GM10266 (cell line): Measurements from ENCODE around the gene MEOX1.
"Not testable (repeated sequence)": the region's sequence is repeated elsewhere in the genome, so short reads cannot be mapped to it uniquely, and the experiment has no call there.

Experiments used
- DNase-seq: peaks from one replicate; pipeline ENCODE4 v3.0.0; 2012; ENCODE audit errors: extremely low spot score
- TF ChIP-seq, protein P1 (sequence below): IDR thresholded peaks from 2 replicates; pipeline ENCODE4 v1.5.1; 2012; ENCODE audit warnings: mild to moderate bottlenecking, low read depth; ENCODE audit not compliant: control insufficient read depth, insufficient read depth; ENCODE audit errors: missing control alignments

Gene MEOX1

DNA sequence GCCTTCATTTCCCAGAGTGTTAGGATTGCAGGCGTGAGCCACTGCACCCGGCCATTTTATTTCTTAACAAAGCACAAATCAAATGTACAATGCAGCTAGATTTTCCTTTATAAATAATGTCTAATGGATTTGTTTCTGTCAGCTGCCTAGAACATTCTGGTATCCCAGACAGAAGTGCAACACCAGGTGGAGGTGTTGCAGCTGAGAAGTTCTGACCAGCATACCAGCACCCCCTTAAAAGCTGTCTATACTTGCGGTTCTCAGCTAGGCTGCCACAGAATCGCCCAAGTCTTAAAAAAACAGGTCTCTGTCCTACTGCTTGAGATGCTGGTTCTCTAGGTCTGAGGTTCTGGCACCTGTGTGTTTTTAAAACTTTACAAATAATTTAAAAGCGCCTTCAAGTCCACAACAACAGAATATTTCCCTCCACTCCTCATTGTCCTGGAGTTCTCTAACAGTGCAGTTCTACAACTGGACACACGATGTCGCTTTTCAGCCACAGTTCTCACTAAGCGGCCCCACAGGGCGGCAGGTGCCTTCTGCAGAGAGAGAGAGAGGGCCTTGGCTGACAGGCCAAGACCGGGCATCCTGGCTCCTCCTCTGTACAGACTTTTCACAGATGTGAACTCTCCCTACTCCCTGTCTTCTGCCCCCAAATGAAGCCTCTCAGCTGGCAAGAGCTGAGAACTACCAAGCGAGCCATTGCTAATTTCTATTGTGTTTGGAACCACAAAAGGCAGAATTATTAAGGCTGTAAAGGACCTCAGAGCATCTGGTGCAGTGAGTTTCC is 32.6 kb upstream of the MEOX1 start:
- peak; percentile 75 for DNase-seq
- TF ChIP-seq, protein P1, sequence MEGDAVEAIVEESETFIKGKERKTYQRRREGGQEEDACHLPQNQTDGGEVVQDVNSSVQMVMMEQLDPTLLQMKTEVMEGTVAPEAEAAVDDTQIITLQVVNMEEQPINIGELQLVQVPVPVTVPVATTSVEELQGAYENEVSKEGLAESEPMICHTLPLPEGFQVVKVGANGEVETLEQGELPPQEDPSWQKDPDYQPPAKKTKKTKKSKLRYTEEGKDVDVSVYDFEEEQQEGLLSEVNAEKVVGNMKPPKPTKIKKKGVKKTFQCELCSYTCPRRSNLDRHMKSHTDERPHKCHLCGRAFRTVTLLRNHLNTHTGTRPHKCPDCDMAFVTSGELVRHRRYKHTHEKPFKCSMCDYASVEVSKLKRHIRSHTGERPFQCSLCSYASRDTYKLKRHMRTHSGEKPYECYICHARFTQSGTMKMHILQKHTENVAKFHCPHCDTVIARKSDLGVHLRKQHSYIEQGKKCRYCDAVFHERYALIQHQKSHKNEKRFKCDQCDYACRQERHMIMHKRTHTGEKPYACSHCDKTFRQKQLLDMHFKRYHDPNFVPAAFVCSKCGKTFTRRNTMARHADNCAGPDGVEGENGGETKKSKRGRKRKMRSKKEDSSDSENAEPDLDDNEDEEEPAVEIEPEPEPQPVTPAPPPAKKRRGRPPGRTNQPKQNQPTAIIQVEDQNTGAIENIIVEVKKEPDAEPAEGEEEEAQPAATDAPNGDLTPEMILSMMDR = peak; percentile 93

GRCh38 chr17:43691317-43691693 is 29.6 kb upstream of the MEOX1 start:
- TF ChIP-seq, protein P1 = no peak

DNA sequence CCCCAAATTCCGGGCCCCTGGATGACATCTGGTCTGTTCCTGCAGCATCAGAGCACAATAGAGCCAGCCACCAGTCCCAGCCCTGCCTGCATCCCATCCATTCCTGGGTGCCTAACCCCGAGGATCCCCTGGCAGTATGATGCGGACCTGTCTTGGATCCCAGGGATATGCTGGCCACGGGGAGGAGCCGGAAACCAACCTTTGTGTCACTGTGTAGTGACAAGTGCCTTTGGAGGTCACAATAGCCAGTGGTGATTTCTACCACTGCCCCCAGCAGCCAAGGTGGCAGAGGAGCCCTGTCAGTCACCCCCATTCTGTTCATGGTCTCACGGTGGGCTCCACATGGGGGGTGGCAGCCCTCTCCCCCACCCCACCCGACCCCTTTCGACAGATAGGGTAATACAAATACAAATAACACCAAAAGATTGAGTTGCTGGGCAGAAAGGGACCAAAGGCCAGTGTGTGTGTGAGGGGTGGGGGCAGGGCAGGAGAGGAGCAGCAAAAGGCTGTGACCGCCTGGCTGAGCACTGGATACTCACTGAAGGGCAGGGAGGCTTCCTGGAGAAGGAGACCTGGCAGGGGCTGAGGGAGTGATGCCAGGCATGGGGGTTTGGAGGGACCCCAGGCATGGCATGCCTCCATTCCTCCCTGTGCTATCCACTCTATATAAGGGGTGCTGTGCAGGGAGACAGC is 29.0 kb upstream of the MEOX1 start:
- TF ChIP-seq, protein P1 = no peak
- no peak for DNase-seq

More at GRCh38 chr17:43691317-43691693, 29.6 kb upstream of the MEOX1 start:
- no peak for DNase-seq

GRCh38 chr17:43689814-43690213 is 28.1 kb upstream of the MEOX1 start:
- no peak for DNase-seq

DNA sequence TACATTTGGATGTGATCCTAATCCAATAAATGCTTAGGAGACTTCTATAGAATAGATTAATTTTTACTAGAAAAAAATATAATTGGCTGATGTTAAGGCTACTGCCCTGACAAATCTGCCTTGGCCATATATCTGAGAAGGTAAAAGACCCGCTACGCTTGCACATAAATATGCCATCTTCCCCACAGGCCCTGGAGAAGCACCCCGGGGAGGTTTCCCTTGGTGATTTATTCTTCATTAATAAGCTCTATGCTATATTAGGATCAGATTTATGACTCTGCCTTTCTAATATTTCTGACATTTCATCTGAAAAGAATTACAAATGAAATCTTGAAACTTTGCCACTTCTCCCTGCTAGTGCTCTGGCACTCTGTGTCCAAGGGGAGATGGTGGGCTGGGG is 27.4 kb upstream of the MEOX1 start:
- TF ChIP-seq, protein P1 = no peak

More at GRCh38 chr17:43689814-43690213, 28.1 kb upstream of the MEOX1 start:
- TF ChIP-seq, protein P1 = no peak

DNA sequence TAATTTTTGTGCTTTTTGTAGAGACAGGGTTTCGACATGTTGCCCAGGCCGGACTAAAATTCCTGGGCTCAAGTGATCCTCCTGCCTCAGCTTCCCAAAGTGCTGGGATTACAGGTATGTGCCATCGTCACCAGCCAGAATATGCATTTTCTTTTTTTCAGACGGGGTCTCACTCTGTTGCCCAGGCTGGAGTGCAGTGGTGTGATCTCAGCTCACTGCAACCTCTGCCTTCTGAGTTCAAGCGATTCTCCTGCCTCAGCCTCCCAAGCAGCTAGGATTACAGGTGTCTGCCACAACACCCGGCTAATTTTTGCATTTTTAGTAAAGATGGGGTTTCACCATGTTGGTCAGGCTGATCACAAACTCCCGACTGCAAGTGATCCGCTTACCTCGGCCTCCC is 25.2 kb upstream of the MEOX1 start:
- DNase-seq = not testable (repeated sequence)

More for the DNA sequence above, 27.4 kb upstream of the MEOX1 start:
- no peak for DNase-seq

DNA sequence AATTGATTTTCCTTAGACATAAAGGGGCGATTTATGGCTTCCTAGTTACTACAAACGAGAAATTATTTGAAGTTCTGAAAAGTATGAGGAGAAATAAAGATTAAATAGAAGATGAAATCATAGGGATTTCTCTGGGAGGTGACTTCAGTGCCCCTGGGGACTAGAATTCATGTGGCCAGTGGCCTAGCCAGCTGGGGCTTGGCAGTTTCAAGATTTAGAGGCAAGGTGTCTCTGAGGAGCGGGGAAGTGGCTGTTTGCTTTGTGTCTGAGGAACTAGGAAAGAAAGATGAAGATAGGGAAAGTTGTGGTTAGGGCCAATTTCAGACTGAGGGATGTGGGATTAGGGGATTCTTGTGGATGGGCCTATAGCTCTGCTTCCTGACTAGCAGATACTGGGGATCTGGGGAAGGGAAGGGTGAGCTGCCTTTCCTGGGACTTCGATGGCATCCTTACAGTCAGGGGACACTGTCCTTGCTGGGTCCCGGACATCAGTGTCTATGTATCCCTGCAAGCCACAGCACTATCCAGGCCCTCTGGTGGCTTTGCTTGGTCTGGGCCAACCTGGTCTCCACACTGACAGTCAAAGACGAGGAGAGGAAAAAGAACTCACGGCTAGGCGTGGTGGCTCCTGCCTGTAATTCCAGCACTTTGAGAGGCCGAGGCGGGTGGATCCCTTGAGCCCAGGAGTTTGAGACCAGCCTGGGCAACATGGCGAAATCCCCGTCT is 22.4 kb upstream of the MEOX1 start:
- TF ChIP-seq, protein P1 = no peak
- DNase-seq = no peak
